Activated effector memory CD4-positive, alpha-beta T cell treated with anti-CD3 and anti-CD28 coated beads, Interleukin-2, amount 50 U/mL, for 16 hours (primary cell): Measurements from ENCODE around the gene C11orf98.
A peak's percentile ranks its signal among the peaks of the same experiment; 100 is the strongest.
"Not testable (repeated sequence)": the region's sequence is repeated elsewhere in the genome, so short reads cannot be mapped to it uniquely, and the experiment has no call there.

Experiments
- DNase-seq: peaks from one replicate; pipeline ENCODE4 v3.0.0-alpha.2; 2020

C11orf98 gene

GRCh38 chr11:62680825-62681240, 15.8 kb upstream of the C11orf98 start:
- DNase-seq, result no peak

GRCh38 chr11:62678770-62679696, 14.0 kb upstream of the C11orf98 start, which contains the start of gene UBXN1:
Gene UBXN1, minus strand, starts transcription at chr11:62679073. Its CDS starts 150 bp downstream, at chr11:62678923.
- peak; percentile 94 for DNase-seq

GRCh38 chr11:62678433-62678769, 13.4 kb upstream of the C11orf98 start:
- no peak for DNase-seq

GRCh38 chr11:62677714-62678113, 12.7 kb upstream of the C11orf98 start:
- no peak for DNase-seq

DNA sequence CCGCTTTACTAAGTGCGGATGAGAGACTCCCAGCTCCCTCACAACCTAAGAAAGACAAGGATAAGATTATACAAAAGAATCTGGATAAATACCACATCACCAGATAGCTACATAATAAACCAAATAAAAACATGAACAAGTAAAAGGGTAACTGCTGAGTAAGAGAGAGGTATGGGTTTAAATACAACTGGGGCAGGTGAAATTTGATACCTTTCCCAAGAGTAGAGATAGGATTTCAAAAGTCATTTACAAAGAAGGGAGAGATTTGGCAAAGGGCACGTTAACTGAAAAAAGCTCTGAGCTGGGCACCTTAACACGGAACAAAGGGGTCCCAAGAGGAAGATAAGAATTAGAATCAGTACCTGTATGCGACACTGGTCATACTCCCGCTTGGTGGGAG, 12.1 kb upstream of the C11orf98 start:
- no peak for DNase-seq

DNA sequence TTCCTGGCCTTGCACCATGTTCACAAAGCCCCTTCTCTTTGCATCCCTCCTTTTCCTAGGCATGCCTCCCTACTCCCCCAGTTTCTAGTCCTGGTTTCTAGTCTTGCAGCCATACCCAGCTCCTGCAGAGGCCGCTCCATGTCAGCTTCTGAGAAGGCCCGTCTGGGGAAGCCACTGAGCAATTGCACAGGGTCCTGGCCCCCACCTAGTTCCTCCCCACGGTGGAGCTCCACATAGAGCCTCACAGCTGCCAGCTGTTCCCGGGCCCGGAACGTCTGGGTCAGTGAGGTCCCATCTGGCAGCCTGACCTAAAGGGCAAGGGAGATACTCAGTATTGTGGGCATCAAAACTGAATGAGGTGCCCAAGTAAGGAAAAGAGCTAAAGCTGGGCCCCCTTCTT, 11.7 kb upstream of the C11orf98 start:
- DNase-seq, result no peak

GRCh38 chr11:62675415-62675814, 10.4 kb upstream of the C11orf98 start:
- DNase-seq, result not testable (repeated sequence)

DNA sequence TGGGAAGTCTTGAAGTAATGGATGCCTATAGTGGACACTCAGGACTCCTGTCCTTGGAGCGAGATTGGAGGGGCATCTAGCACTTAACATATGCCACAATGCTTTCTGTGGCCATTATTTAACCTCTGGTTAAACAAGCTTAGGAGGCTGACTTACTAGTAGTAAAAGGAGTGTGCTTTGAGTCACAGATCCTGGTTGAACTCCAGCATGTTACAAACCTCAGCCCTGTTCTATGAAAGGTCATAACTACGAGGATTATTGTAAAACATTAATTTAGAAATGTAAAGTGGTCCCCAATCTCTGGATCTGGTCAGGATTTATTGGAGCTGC, 8.2 kb upstream of the C11orf98 start:
- DNase-seq, result no peak

- peak; percentile 89 for DNase-seq
Measured at GRCh38 chr11:62671608-62672389, 6.8 kb upstream of the C11orf98 start, which contains the start of the genes LBHD1 and UQCC3. Gene LBHD1, minus strand, starts transcription at chr11:62672267. Its CDS starts 2,236 bp downstream, at chr11:62670031. Gene UQCC3, plus strand, starts transcription at chr11:62671673. Its CDS starts 73 bp downstream, at chr11:62671746.

DNA sequence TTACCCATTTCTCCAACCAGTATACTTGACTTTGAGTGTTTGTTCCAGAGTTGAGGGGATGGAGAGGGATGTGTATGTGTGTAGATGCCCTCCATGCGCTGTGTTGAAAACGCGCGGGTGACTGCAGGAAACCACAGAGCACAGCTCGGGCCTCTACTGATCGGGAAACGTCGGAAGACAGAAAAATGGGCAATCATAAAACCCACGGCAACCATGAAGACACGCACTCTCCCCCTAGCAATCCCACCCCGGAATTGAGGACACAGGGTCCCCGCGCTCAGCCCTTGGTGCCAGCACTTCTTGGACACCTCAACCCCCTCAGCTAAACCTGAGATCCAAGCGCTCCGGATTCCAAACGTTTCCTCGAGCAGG, 6.2 kb upstream of the C11orf98 start:
- DNase-seq, result no peak

DNA sequence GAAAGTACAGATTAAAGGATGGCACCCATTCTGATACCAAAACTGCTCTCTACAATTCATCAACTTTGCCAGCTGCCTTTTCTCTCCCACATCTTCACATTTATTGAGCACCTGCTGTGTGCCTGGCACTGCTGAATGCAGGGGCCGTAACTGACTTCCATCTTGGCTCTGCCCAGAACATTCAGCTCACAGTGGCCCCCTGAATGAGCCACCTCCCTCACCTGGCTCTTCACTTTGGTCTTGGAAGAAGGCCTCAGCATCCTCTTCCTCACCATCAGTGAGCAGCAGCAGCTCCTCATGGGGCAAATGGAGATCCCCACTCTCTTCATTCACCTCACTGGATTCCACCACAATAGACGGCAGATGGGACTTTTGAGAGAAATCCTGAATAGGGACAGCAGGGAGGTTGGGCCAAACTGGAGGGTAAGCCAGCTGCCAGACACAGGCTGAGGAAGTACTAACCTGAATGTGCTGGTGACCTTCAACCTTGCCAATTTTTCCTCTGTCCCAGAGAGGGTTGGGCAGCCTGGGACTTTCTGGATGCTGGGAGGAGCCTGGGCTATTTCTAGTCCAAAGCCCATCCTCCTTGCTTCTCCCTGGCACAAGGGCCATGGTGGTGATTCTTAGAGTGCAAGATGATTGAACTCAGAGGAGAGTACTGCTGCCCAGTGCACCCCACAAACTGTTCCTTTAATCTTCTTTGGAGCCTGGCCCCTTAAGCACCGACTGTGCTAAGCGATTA, 4.6 kb upstream of the C11orf98 start:
- no peak for DNase-seq

GRCh38 chr11:62667460-62667859, 2.5 kb upstream of the C11orf98 start:
- no peak for DNase-seq

DNA sequence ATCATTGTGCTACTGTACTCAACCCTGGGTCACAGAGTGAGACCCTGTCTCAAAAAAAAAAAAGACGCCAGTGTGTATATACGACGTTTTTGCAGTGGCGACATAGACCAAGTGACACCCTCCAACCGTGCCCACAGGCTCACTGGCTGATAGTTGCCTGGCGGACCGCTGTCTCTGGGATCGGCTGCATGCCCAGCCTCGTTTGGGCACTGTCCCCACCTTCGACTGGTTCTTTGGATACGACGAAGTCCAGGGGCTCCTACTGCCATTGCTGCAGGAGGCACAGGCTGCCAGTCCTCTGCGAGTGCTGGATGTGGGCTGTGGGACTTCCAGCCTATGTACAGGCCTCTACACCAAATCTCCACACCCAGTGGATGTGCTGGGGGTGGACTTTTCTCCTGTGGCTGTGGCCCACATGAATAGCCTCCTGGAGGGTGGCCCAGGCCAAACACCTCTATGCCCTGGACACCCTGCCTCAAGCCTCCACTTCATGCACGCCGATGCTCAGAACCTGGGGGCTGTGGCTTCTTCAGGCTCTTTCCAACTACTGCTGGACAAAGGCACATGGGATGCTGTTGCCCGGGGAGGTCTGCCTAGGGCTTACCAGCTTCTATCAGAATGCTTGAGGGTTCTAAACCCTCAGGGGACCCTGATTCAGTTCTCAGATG, 1.4 kb upstream of the C11orf98 start:
- no peak for DNase-seq

- DNase-seq, result peak; percentile 86
Measured at GRCh38 chr11:62665599-62666258, 719 bp upstream of the C11orf98 start.

DNA sequence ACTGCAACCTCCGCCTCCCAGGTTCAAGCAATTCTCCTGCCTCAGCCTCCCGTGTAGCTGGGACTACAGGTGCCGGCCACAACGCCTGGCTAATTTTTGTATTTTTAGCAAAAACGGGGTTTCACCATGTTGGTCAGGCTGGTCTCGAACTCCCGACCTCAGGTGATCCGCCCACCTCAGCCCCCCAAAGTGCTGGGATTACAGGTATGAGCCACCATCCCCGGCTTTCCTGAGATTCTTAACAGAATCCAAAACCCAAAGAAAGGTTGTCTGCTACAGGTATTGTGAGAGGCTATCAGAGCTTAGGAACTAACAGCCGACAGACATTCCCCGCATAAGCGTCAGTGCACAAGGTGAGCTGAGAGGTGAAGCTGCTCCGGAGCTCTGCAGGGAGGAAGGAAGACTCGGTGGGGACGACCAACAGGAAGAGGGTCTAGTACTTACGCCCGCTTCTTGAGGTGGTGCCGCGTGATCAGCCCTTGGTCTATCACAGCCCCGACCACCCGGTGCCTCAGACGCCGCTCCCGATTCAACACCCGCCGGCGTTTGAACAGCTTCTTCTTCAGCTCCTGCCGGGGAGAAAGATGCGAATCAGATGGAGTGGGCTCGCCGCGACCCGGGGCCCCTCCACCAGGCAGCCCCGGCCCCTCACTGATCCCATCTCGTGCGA, 470 bp downstream of the C11orf98 start:
- no peak for DNase-seq

DNA sequence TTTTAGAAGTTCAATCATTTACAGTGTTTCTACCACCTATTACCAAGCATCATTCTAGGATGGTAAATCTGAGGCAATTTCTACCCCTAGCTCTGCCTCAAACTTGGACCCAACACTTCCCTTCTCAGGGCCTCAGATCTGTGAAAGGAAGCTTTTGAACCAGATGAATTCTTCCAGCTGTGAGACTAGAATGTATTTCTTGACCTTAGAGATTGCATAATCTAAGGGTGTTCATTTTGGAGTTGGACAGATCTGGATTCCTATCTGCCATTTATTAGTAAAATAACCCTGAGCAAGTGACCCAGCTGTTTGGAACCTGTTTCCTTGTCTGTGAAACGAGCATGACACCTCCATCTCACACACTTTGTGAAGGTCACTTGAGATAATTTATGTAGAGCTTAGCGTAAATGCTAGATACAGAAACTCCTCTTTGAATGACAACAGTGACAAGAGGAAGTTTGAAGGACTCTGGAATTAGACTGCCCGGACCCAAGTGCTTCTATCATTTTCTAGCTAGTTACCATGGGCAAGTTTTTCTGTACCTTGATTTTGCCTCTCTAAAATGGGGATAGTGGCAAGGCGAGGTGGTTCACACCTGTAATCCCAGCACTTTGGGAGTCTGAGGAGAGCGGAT, 8.1 kb downstream of the C11orf98 start:
- DNase-seq, result no peak

GRCh38 chr11:62654297-62654696, 10.7 kb downstream of the C11orf98 start:
- no peak for DNase-seq

DNA sequence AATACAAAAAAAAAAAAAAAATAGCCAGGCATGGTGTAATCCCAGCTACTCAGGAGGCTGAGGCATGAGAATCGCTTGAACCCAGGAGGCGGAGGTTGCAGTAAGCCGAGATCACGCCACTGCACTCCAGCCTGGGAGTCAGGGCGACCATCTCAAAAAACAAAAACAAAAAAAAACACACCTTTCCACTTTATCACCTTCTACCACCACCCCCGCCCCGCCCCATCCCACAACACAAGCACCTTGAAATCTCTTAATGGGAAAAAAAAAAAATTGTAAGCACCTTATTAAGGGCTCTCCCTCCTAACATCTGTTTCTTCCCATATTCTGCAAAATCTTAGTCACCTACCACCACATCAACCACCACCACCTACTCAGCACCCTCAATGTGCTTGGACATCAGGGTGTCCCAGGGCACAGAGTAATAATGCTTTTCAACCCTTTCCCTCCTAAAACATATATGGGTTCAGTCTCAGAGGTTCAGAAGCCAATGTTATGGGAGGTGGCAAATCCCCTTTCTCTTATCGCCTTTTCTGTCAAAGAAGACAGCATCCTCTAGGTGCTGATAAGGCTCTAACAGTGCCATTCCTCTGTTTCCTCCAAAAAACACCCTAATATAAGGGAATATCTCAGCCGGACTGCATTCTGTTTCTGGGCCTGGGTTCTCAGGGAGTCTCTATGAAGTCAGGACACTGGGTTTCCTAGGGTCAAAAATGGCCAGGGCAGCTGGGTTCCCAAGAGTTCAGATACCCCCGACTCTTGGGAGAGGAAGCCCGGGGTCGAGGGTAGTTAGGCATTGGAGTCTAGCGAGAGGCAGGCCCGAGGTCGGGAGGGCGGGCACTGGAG, 12.6 kb downstream of the C11orf98 start:
- no peak for DNase-seq

DNA sequence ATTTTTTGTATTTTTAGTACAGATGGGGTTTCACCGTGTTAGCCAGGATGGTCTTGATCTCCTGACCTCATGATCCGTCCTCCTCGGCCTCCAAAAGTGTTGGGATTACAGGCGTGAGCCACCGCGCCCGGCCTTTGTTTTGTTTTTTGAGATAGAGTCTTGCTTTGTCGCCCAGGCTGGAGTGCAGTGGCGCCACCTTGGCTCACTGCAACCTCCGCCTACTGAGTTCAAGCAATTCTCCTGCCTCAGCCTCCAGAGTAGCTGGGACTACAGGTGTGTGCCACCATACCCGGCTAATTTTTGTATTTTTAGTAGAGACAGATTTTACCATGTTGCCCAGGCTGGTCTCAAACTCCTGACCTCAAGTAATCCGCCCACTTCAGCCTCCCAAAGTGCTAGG, 14.7 kb downstream of the C11orf98 start:
- not testable (repeated sequence) for DNase-seq

DNA sequence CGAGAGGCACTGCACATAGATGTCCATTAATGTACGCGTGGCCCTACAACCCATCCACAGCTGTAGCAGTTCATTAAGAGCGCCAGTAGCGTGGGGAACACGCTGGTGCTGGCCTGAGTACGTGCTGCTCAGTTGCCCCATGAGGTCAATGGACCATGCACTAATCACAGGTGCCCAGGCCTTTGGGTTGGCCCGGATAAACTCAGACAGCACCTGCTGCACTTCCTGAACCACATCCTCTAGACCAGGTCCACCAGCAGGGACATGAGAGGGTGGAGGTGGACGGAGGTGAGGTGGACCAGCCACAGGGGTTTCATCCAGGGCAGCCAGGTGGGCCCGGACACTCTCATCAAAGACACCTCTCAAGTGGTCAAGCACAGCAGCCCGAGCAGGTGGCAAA, 15.5 kb downstream of the C11orf98 start:
- DNase-seq, result no peak
